Psoas muscle (tissue), 8 donors: ENCODE measurements around the gene OR10G7. TPM values are rescaled to one million over a fixed set of nuclear protein-coding genes. Genes with fewer than 3 reads are reported as not detected.

ENCODE experiments used
- ATAC-seq, 4 donors: fragments of 200-7000 bp; cut with Tn5 transposase; one replicate each; pipeline ENCODE4 v1.9.1; 2020; ENCODE audit warnings: moderate library complexity in 3 of 4, mild to moderate bottlenecking in 2 of 4
- DNase-seq, 2 donors: peaks; one replicate each; pipeline ENCODE4 v3.0.0-alpha.2; 2020
- H3K27ac ChIP-seq: fragments of 200-600 bp; one replicate; pipeline ENCODE4 v1.8.0; 2022
- H3K27me3 ChIP-seq, 3 donors: fragments of 200-600 bp in 1 of 3; one replicate each; pipeline versions ENCODE4 v1.6.1 to v1.8.0; 2013 to 2022; ENCODE audit warnings: low read length in 2 of 3, mild to moderate bottlenecking in 2 of 3, moderate library complexity in 1 of 3; ENCODE audit not compliant: insufficient read depth in 3 of 3
- H3K36me3 ChIP-seq, 2 donors: fragments of 200-600 bp in 1 of 2; one replicate each; pipeline versions ENCODE4 v1.6.1 to v1.8.0; 2013 to 2022; ENCODE audit warnings: low read depth in 1 of 2, mild to moderate bottlenecking in 1 of 2, moderate library complexity in 1 of 2; ENCODE audit not compliant: insufficient read depth in 1 of 2
- H3K4me1 ChIP-seq: fragments of 200-600 bp; one replicate; pipeline ENCODE4 v1.8.0; 2022
- H3K4me3 ChIP-seq: fragments of 200-600 bp; one replicate; pipeline ENCODE4 v1.8.0; 2022; ENCODE audit warnings: mild to moderate bottlenecking
- H3K9me3 ChIP-seq: fragments of 200-600 bp; one replicate; pipeline ENCODE4 v1.8.0; 2022
- CTCF ChIP-seq: fragments of 200-600 bp; IDR thresholded peaks from one replicate; pipeline ENCODE4 v1.8.0; 2022; ENCODE audit warnings: antibody characterized with exemption
- WGBS, 3 donors: extraction: QIAGEN DNeasy Blood & Tissue Kit; methylation state at CpG; one replicate each; pipeline versions ENCODE4 v1.1.6 to v1.1.7; 2013; 5-methylcytosine and 5-hydroxymethylcytosine counted together
- intact Hi-C, 2 donors: fragments of 100-400 bp; cut with DNase I; formaldehyde crosslinking; loops; one replicate each; pipeline versions ENCODE4 v1.11.0 to v1.14.2; 2022
- polyA plus RNA-seq, 3 donors: library from polyadenylated mRNA; stranded (reverse); fragments of 200-250 nt; gene quantifications; one replicate each; pipeline ENCODE4 v1.2.3, GENCODE V29; 2013
- total RNA-seq, 4 donors: library from RNA; stranded (reverse); fragmentation: NEBNext Ultra II Directional in 2 of 4; extraction: Animal tissue kit (Norgen Biotek cat#: 25700) in 2 of 4; gene quantifications; one replicate each; pipeline versions ENCODE4 v1.2.1 to v1.2.4, GENCODE V29; 2021 to 2023
- donor health status: healthy with polysubstance abuse.
- donor health status: DM: no; HTN: no; CAD: no; lungs with moderate emphysema.
- donor health status: Bipolar disorder and iron deficiency.
- donor health status: healthy.
- donor health status: DM: yes; HTN: yes; CAD: no.
- donor health status: DM: no; HTN: no; CAD: no.
- donor health status: DM: no; HTN: no; CAD: no.
- donor health status: DM: yes; HTN: yes; CAD: no.

The OR10G7 gene
- total and polyA plus RNA-seq, 7 donors = not detected

- H3K4me3 ChIP-seq = no peak overlapping the region
- ATAC-seq (no peak), DNase-seq (no peak)
- no peaks in the 10 kb centered on the region for H3K36me3 ChIP-seq
- 59 to 67% (median 64%) methylated on average over 3 of the region's 3 CpGs for WGBS, 3 donors
- TF ChIP-seq CTCF = no peak
- H3K27ac ChIP-seq = no peak overlapping the region
- no peaks in the 10 kb centered on the region for H3K4me1 ChIP-seq
- peaks cover 0 to 12% (median 0%) of the 10 kb centered on the region in 3 donors for H3K27me3 ChIP-seq
- intact Hi-C loops = no loop called here
- no peaks in the 10 kb centered on the region for H3K9me3 ChIP-seq
These were observed 40.4 kb upstream of the OR10G7 start for GRCh38 chr11:124081483-124081882.

DNA sequence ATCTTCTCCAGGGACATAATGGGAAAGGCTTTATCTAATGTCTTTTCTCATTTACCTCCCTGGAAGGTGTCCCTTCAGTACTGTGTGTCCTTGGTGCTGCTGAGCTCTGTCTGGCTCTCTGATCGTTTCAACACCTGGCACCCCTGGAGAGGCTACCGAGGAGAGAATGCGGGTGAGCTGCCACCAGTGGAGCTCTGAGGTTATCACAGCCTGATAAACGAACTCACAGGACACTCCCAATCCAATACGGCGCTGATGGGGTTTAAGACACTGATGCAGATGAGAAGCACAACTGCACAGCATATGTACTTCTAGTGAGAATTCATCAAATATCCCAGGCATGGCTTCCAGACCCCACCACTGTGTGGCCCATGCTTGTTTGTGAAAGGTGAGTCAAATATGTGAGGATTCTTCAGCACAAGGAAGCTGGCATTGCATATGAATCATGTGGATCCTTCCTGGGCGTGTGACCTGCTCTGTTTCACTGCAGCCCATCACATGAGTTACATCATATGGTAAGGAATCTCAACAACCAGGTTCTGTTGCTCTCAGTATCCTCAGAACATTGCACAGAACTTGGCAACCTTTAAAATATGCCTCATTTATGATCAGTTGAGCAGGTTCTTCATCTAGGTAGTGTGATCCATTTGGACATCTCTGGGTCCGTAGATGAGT lies 39.3 kb upstream of the OR10G7 start:
- Histone ChIP-seq H3K4me3 (no peak overlapping the region), H3K9me3 (no peaks in the 10 kb centered on the region), H3K4me1 (no peaks in the 10 kb centered on the region), H3K27ac (no peak overlapping the region), H3K27me3 (peaks cover 0 to 22% (median 0%) of the 10 kb centered on the region in 3 donors), H3K36me3 (no peaks in the 10 kb centered on the region)
- DNase-seq (no peak), ATAC-seq (no peak)
- 76 to 81% (median 78%) methylated on average over 8 of the region's 8 CpGs for WGBS, 3 donors
- intact Hi-C loops = no loop called here
- no peak for TF ChIP-seq CTCF

GRCh38 chr11:124079631-124080326 lies 38.7 kb upstream of the OR10G7 start:
- Histone ChIP-seq H3K4me3 (no peak overlapping the region), H3K36me3 (no peaks in the 10 kb centered on the region), H3K27me3 (peaks cover 0 to 22% (median 0%) of the 10 kb centered on the region in 3 donors), H3K9me3 (no peaks in the 10 kb centered on the region), H3K4me1 (no peaks in the 10 kb centered on the region), H3K27ac (no peak overlapping the region)
- ATAC-seq (no peak), DNase-seq (no peak)
- 66 to 68% (median 66%) methylated on average over 8 of the region's 8 CpGs for WGBS, 3 donors
- no peak for TF ChIP-seq CTCF
- intact Hi-C loops = loop anchor here (10.0 kb wide), 1 partner anchor 505 kb away; no protein-coding TSS in a partner anchor

- H3K27me3 ChIP-seq = peaks cover 0 to 19% (median 0%) of the 10 kb centered on the region in 3 donors
- no peak for ATAC-seq
- H3K4me1 ChIP-seq = no peaks in the 10 kb centered on the region
- DNase-seq = no peak
- 70 to 91% (median 76%) methylated on average over 2 of the region's 2 CpGs for WGBS, 3 donors
- no peak for TF ChIP-seq CTCF
- H3K36me3 ChIP-seq = no peaks in the 10 kb centered on the region
- H3K4me3 ChIP-seq = no peak overlapping the region
- H3K27ac ChIP-seq = no peak overlapping the region
- H3K9me3 ChIP-seq = no peaks in the 10 kb centered on the region
- intact Hi-C loops = loop anchor here (10.0 kb wide), 1 partner anchor 506 kb away; no protein-coding TSS in a partner anchor
These were observed 37.5 kb upstream of the OR10G7 start for GRCh38 chr11:124078591-124078990.
